LNCaP clone FGC (cell line): ENCODE data around the gene TLR1.

Source experiments
- DNase-seq: peaks from one replicate; pipeline ENCODE4 v3.0.0-alpha.2; 2011; ENCODE audit warnings: low read depth
- H3K4me3 ChIP-seq: 2 replicates; pipeline ENCODE4 v1.5.1; 2011; ENCODE audit warnings: mild to moderate bottlenecking, low read depth, low read length, control low read depth
- TF ChIP-seq, protein P1 (sequence below): IDR thresholded peaks from 2 replicates; pipeline ENCODE4 v1.5.1; 2012; ENCODE audit warnings: mild to moderate bottlenecking; ENCODE audit not compliant: control insufficient read depth, insufficient read depth; ENCODE audit errors: extremely low read depth

Gene TLR1

DNA sequence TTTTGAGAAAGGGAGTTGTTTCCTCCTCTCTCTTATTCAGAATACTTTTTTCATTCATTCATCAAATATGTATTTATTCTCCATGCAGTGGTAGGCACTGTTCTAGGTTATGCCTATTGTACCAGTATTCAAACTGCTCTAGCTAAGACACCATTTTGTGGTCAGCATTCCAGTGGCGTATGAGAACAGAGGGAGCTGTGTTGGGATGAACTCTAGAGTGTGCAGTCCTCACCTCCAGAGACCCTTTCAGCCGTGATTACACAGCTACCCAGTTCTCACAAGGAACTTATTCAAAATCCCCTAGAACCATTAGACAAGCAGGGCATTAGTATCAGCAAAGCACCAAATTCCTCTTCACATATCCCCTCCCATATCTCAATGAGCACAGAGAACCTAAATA is 4.2 kb downstream of the TLR1 start:
- TF ChIP-seq, protein P1, sequence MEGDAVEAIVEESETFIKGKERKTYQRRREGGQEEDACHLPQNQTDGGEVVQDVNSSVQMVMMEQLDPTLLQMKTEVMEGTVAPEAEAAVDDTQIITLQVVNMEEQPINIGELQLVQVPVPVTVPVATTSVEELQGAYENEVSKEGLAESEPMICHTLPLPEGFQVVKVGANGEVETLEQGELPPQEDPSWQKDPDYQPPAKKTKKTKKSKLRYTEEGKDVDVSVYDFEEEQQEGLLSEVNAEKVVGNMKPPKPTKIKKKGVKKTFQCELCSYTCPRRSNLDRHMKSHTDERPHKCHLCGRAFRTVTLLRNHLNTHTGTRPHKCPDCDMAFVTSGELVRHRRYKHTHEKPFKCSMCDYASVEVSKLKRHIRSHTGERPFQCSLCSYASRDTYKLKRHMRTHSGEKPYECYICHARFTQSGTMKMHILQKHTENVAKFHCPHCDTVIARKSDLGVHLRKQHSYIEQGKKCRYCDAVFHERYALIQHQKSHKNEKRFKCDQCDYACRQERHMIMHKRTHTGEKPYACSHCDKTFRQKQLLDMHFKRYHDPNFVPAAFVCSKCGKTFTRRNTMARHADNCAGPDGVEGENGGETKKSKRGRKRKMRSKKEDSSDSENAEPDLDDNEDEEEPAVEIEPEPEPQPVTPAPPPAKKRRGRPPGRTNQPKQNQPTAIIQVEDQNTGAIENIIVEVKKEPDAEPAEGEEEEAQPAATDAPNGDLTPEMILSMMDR, result no peak
- DNase-seq, result no peak
- H3K4me3 ChIP-seq, result no peak overlapping the region

DNA sequence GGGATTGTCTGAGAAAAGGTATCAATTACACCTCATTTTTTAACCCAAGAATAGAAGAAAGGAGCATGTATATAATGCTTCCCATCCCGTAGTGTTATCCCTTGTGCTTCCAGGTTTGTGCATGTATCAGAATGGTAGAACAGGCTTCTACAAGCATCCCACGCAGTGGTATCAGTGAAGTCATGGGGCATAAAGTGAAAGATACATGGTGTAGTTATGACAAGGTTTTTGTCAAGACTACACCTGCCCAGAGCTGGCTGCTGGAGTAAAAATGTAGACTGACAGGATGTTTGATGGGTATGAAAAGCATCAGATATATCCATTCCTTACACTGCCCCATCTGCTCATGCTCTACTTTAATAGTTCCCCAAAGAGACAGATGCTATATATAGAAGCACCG is 9.5 kb downstream of the TLR1 start:
- TF ChIP-seq, protein P1, result no peak
- DNase-seq, result no peak
- no peak overlapping the region for H3K4me3 ChIP-seq

DNA sequence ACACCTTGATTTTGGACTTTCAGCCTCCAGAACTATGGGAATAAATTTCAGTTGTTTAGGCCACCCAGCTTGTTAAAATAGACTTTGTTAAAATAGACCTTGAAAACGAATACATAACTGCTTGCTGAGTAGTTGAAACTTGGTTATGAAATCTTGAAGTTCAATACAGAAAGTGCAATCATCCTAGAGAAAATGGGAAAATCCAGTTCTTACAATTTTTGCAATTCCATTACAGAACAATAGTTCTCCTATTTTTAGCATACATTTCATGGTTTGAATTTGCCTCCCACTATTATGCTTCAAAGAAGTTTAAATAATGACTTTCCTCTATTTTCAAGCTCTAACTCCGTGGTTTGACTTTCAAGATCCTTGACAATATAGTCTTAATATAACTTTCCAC is 10.5 kb downstream of the TLR1 start:
- no peak for DNase-seq
- no peak overlapping the region for H3K4me3 ChIP-seq
- TF ChIP-seq, protein P1, result no peak

DNA sequence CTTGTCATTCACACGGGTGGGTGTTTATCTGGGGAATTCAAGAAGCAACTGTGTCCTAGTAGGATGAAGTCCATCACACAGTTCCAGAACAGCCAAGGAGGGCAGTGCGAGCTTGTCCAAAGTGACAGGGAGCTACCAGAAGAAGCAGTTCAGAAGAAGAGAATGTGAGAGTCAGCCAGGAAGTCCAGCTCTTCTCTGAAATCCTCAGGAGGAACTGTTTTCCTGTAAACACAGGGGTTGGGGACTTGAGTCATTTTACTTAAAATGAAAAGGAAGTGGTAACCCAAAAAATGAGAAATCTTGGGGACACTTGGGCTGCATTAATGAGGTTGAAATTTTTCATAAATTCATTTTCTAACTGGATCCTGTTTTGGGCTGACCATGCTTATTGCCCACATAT is 13.6 kb downstream of the TLR1 start:
- DNase-seq, result no peak
- TF ChIP-seq, protein P1, result no peak
- H3K4me3 ChIP-seq, result no peak overlapping the region

DNA sequence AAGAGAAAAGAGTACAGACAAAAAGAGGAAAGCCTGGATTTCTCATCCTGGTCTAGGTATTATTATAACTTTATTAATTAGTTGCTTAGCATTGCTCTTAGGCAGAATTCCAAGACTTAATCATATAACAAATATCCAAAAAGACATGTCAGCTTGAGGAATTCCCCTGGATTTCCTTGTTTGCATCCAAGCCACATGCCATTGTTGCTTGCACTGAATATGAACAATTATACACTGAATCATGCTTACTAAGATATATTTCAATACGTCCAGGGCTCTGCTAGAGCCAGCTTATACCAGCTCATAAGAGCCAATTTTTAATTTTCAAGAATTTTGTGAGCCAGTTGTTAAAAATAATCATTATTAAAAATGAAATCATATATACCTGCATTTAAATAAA is 16.3 kb downstream of the TLR1 start:
- TF ChIP-seq, protein P1, result no peak
- no peak for DNase-seq
- H3K4me3 ChIP-seq, result no peak overlapping the region

DNA sequence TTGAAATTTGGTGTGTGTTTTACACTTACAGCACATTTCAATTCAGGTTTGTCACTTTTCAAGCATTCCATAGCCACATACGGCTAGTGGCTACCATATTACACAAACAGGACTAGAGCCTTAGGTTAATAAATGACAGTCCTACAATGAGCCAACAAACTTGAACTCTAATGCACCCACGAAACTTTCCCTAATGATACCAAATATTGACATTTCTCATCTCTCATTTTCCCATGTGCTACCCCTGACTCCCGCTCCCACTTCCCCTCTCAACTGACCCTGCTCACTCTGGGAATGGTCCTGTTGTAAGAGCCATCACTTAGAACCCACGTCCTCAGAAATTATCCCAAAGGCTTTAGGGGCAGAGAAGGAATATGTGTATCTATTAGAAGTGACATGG is 16.9 kb downstream of the TLR1 start:
- no peak overlapping the region for H3K4me3 ChIP-seq
- no peak for DNase-seq
- TF ChIP-seq, protein P1, result no peak

DNA sequence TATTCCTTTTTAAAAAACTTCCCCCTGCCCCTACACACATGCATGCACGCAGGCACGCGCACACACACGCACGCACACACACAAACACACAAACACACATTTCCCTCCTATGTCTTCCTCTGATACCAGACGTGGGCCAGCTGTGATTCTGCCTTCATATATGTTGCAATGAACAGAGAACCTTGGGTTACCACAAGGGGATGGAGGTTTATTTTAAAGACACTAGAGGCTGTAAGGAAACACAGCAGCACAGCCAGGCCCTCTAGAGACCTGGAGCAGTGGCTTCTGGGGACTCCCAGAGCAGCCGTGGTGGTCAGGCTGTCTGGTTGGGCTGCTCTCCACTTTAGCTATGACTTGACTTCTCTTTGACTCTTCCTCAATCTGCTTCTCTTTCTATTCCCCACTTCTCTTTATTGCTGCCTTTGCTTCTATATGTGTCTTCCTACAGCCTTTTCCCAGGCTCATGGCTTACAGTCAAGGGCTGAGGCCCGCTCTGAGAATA is 18.6 kb downstream of the TLR1 start:
- TF ChIP-seq, protein P1, result no peak
- no peak overlapping the region for H3K4me3 ChIP-seq
- DNase-seq, result no peak
